ENCODE measurements around the gene THTPA.

THTPA gene

GRCh38 chr14:23562822-23563472, 6.9 kb downstream of the THTPA start:
- in situ Hi-C loops (cut with HindIII; ENCODE audit: low pct_ligation_motif_present, low sequenced_read_pairs): no loop called here
- Histone ChIP-seq H3K36me3 (replicated peaks) (peaks cover 6% of the 10 kb centered on the region), H3K27ac (no peak overlapping the region), H3K27me3 (replicated peaks) (no peaks in the 10 kb centered on the region), H3K4me3 (ENCODE audit: low read depth, low read length) (no peak overlapping the region)
- TF ChIP-seq CTCF (IDR thresholded peaks at IDR 0.05; ENCODE audit: low read depth, low read length, missing control alignments): peak; percentile 97
- peak; percentile 38 for DNase-seq

- in situ Hi-C loops (cut with HindIII; ENCODE audit: low pct_ligation_motif_present, low sequenced_read_pairs): no loop called here
- Histone ChIP-seq H3K27me3 (replicated peaks) (no peaks in the 10 kb centered on the region), H3K4me3 (ENCODE audit: low read depth, low read length) (no peak overlapping the region), H3K27ac (no peak overlapping the region), H3K36me3 (replicated peaks) (peaks cover 6% of the 10 kb centered on the region)
- no peak for DNase-seq
- no peak for TF ChIP-seq CTCF (IDR thresholded peaks at IDR 0.05; ENCODE audit: low read depth, low read length, missing control alignments)
Observed at GRCh38 chr14:23563473-23564180, 7.6 kb downstream of the THTPA start.

- TF ChIP-seq CTCF (IDR thresholded peaks at IDR 0.05; ENCODE audit: low read depth, low read length, missing control alignments): no peak
- DNase-seq: no peak
- H3K4me3 ChIP-seq (ENCODE audit: low read depth, low read length): no peak overlapping the region
- no peaks in the 10 kb centered on the region for H3K27me3 ChIP-seq (replicated peaks)
- no peak overlapping the region for H3K27ac ChIP-seq
- peaks cover 6% of the 10 kb centered on the region for H3K36me3 ChIP-seq (replicated peaks)
- in situ Hi-C loops (cut with HindIII; ENCODE audit: low pct_ligation_motif_present, low sequenced_read_pairs): no loop called here
Observed at GRCh38 chr14:23564181-23564812, 8.2 kb downstream of the THTPA start.

GRCh38 chr14:23564876-23565275, 8.8 kb downstream of the THTPA start:
- H3K4me3 ChIP-seq (ENCODE audit: low read depth, low read length): no peak overlapping the region
- in situ Hi-C loops (cut with HindIII; ENCODE audit: low pct_ligation_motif_present, low sequenced_read_pairs): no loop called here
- H3K36me3 ChIP-seq (replicated peaks): peaks cover 3% of the 10 kb centered on the region
- no peak for TF ChIP-seq CTCF (IDR thresholded peaks at IDR 0.05; ENCODE audit: low read depth, low read length, missing control alignments)
- H3K27me3 ChIP-seq (replicated peaks): no peaks in the 10 kb centered on the region
- no peak overlapping the region for H3K27ac ChIP-seq
- DNase-seq: no peak

GRCh38 chr14:23565626-23566025, 9.6 kb downstream of the THTPA start:
- no peaks in the 10 kb centered on the region for H3K36me3 ChIP-seq (replicated peaks)
- no peaks in the 10 kb centered on the region for H3K27me3 ChIP-seq (replicated peaks)
- no peak for TF ChIP-seq CTCF (IDR thresholded peaks at IDR 0.05; ENCODE audit: low read depth, low read length, missing control alignments)
- in situ Hi-C loops (cut with HindIII; ENCODE audit: low pct_ligation_motif_present, low sequenced_read_pairs): no loop called here
- DNase-seq: no peak
- no peak overlapping the region for H3K4me3 ChIP-seq (ENCODE audit: low read depth, low read length)
- no peak overlapping the region for H3K27ac ChIP-seq
